IPS DF 4.7 (cell line): ENCODE results near the gene NRAP.
"Not testable (repeated sequence)": the region's sequence is repeated elsewhere in the genome, so short reads cannot be mapped to it uniquely, and the experiment has no call there.

ENCODE experiments used
- DNase-seq: peaks from one replicate; pipeline ENCODE4 v3.0.0-alpha.2; 2013; ENCODE audit warnings: low spot score; ENCODE audit errors: extremely low read depth

The NRAP gene

DNA sequence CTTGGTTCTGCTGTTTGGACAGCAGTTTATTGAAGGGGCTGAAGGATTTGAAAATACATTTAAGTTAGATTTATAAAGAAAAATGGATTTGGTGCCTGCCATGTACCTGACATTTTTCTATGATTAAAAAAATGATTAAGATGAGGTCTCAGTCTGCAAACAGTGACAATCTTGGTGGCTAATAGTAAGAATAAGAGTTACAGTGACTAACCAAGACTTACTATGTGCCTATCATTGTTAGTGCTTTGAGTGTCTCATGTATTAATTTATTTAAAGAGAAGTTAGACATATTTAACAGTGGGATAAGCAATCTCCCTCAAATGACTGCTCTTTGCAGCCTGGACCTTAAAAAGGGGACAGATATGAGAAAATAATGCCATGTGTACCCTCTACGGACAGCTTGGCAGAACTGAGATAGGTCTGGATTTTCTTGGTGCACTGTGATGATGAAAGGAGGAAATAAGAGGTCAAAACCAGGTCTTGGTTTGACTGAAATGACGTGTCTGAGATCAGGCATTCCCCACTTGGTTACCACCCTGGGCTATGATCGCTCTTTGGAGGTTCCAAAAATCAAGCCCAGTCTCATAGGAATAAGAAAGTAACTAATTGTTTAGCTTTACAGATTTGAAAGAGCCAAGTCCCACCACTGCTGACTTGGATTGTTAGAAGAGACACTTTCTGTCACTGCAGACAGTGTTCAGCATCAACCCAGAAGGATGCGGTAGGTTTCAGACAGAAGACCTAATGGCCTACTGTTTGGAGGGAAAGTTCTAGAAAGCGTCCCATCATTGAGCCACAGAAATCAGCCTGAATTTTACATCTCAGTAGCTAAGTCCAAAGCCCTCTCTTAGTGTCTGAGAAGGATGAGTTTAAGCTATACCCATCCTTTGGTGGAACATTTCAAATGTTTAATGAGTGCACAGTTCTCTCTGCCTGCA, 18.0 kb upstream of the NRAP start:
- no peak for DNase-seq

DNA sequence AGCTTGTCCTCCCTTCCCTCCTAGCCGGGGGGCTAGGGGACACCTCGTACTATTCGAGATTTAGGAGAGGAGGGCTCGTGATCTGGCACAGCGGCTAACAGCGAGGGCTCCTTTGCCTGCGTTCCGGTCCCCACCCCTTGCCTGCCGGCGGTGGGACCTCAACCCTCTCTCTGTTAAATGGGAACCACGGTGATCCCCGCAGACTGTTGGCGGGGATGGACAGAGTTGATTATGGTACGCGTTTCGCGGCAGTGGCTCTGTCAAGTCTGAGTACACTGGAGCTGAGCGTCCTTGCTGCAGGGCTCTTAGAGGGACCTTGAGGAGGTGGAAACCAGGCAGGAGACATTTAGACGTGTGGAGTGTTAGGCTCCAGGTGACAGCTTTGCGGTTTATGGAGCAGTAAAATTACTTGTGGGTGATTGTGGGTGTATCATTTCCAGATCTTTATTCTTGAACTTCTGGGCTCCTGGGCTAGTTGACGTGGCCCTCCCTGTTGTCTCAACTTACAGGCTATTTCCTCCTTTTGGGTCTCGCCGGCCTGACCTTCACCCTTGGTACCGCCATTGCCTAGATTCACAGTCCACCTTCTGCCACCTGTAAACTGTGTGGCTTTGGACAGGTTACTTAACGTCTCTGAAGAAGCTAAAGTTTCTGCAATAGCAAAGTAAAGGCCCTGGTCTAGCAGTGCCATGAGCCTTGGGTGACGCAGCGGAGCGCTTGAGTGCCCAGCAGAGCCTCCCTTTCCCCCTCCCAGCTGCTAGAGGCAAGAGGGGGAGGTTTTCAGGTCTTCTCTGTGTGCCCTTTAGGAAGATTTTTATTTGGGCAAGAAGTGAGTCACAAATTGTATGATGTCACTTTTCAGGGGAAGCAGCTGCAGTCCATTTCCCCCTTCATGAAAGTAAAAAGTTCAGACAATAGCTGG, 16.6 kb upstream of the NRAP start:
- no peak for DNase-seq

DNA sequence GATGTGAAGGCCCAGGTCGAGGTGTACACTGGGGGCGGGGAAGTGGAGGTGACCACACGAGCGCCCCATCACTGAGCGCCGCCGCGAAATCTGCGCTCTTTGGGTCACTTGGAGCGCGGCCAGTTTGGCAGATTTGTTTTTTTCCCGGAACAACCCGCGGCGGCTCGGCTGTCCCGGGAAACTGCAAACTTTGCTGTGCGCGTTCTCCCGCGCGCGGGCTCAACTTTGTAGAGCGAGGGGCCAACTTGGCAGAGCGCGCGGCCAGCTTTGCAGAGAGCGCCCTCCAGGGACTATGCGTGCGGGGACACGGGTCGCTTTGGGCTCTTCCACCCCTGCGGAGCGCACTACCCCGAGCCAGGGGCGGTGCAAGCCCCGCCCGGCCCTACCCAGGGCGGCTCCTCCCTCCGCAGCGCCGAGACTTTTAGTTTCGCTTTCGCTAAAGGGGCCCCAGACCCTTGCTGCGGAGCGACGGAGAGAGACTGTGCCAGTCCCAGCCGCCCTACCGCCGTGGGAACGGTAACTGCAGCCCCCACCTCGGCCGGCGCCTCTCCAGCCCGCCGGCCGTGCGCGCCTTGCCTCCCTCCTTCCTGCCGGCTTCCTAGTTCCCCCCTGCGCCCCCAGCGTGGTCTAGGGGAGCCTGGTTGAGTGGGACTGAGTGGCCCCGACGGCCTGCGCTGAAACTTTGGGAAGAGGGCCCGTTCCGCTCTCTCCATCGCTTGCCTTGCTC, 15.8 kb upstream of the NRAP start, which contains the start of gene CASP7:
TSS of gene CASP7 (plus strand) at position 450 of the 727 bp plus-strand sequence. CDS start 17,582 bp downstream, outside the sequence.
- no peak for DNase-seq

DNA sequence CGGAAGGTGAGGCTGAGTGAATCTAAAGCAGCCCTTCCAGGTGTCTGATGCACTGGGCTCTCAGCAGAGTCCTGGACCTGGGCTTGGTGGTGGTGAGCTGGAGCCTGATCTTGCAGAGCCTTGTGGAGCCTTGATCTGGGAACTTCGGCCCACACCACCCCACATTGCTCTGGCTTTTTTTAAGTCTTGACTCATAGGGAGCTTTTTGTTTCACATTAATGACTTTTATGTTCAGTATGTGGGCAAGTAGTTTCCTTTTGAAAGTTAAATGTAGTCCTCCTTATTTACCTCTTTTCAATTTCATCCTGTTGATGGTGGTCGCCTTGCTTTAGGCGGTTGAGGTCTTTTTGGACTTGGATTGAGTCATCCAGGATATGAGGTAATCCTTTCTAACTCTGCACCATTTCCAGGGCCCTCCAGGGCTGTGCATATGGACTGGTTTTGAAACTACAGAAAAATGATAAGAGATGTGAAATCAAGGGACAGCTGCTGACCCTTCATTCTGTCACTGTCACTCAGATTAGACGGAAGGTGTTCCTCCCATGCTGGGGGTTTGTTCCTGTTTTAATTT, 2.9 kb upstream of the NRAP start:
- no peak for DNase-seq

DNA sequence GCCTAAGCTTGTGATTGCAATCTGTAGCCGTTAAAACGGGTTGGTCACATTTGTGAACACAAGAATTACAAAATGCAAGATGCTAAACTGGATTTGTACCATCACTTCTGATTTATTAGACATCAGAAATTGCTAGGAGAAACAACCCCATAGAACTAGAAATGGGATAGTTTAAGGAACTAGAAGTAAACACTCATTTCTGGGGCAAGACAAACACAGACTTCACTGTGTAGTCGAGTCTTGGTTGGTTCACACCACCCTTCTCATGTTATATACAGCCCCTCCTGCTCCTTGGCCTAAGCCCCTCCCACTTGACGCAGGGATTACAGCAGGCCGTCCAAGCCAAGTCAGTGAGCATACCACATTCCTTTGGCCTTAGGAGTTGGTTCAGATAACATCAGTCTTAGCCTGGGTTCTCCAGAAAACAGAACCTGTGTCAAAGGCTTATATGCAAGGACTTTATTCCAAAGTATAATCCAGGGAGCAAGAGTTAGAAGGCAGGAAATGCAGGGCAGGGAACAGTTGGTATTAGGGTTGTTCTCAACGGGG, 2.0 kb upstream of the NRAP start:
- DNase-seq: no peak

DNA sequence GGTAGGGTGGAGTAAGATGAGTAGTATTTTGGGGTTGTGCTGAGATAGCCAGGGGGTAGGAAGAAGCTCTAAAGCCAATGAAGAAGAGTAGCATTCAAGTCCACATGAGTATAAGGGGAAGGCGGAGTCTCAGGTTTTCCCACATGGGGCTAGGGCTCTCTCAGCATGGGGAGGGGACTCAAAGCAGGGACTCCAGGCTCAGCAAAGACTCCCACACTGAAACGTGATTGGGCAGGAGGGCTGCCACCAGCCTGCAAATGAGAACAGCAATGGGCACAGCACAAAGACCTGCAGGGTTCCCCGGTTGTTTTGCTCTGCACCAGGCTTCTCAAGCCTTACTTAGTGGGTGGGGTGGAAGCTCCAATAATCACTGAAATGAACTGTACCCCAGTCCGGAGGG, 1.5 kb upstream of the NRAP start:
- DNase-seq: no peak

DNA sequence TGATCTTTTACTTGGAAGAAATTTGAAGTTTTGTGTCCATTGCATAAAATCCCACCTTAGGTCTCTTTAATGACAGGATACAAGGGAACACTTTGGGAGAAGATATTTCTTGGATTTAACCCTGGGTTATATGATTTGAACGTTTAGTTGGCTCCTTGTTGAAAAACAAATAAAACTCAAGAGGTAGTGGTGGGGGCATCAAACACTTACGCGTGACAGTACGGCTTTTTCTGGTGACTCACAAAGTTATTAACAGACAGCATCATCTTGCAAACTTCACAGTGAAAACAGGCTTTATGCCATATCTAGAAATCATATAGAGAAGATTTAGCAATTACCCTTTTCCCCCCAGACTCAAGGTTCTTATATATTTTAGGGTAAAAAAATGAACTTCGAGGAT, 699 bp downstream of the NRAP start:
- no peak for DNase-seq

DNA sequence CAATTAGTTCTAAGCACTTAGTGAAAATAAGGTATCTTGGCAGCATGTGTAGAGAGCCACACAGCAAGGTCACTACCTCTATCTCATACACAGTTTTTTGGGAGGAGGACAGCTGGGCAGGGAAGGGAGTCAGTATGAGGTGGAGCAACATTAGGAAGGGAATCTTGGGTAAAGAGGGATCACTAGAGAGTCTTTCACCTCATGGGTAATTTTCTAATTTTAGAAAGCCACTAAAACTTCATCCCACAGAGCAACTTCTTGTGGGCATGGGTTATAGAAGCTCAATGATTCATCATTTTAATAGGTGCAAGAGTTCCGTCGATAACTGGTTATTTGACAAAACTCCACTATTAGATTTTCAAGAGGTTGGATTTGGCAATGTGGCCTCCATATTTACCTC, 2.5 kb downstream of the NRAP start:
- no peak for DNase-seq

DNA sequence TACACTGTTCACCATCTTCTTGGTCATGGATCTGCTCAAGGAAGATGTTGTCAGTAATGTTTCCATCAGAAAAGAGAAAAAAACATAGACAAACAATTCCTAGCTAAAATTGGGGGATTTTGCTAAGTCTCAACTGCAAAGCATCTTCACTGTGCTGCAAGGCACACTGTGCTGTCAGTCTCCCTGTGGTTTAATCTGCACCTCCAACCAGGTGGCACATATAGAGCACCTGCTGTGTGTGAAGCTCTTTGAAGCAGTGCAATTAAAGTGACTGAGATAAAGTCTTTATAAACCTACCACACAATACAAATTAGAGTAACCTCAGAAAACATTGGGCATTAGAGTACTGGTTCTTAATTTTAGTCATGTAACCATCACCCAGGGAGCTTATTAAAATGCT, 6.3 kb downstream of the NRAP start:
- no peak for DNase-seq

DNA sequence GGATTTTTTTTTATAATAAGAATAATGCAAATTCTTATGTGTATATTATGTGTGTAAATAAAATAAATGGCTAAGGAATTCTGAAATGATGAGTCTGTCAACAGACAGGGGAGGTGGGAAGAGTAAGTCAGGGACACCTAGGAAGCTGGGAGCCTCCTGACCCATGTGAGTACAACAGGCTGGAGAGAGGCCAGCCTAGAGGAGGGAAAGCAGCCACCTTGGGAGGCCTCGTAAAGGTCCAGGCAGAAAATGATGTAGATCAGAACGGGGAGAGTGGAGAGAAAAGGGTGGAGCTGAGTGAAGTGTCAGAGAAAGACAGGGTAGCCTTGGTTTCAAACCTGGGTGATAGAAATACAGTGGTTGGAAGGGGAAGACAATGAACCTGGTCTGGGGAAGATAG, 6.9 kb downstream of the NRAP start:
- no peak for DNase-seq

DNA sequence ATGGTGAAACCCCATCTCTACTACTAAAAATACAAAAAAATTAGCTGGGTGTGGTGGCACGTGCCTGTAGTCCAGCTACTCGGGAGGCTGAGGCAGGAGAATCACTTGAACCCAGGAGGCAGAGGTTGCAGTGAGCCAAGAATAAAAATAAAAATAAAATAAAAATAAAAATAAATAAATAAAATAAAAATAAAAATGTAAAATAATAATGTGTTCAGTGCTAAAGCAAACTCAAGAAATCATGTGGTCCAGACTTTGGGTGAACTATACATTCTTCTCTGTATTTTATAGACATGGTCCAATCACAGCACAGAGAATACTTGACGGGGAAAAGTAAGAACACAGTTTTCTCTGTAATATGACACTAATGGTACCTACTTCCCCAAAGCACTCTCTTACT, 11.4 kb downstream of the NRAP start:
- DNase-seq: not testable (repeated sequence)

DNA sequence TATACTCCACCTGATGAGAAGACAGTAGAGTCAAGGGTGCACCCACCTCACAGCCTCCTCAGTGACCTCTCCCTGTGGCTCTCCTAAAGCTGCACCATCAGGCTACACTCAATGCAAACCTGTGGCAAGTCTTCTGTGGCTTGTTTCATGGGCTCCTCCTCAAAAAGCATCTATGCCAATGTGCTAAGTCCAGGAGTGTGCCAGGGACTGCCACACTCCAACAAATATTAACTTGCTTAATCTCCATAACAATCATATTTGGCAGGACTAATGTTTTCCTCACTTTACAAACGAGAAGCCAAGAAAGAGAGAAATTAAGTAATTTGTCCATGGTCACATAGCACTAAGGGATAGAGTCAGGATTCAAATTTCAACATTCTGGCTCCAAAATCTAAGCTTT, 11.9 kb downstream of the NRAP start:
- no peak for DNase-seq

DNA sequence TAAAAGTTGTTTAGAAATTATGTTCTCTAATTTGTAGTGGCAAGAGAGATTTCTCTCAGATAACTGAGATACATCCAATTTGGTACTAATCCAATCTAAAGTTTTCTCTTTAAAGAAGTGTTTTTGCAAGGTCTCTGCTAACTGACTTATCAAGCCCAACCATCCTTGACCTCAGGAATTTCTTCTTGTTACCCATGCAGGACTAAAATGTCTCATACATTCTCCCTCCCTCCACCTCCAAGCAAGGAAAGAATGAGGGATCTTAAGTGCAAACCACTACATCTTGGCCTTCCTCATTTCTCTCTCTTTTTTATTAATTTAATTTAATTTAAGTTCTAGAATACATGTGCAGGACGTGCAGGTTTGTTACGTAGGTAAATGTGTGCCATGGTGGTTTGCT, 12.8 kb downstream of the NRAP start:
- DNase-seq: no peak

DNA sequence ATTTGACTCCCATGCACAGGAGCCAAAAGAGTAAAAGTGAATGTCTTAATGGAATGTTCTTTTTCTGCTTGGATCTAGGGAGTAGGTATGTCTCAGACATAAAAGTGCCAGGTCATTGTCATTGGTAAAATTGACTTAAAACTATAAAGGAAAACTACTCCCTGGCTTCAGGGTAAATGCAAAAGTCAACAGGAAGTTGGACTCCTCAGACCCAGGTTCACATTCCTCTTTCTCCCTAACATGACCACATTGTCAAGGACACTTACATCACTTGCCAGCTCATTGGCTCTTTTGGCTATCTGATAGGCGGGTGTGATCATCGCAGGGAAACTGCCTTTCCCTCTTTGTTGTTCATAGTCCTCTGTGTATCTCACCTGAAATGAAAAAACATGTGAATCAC, 13.7 kb downstream of the NRAP start:
- no peak for DNase-seq

DNA sequence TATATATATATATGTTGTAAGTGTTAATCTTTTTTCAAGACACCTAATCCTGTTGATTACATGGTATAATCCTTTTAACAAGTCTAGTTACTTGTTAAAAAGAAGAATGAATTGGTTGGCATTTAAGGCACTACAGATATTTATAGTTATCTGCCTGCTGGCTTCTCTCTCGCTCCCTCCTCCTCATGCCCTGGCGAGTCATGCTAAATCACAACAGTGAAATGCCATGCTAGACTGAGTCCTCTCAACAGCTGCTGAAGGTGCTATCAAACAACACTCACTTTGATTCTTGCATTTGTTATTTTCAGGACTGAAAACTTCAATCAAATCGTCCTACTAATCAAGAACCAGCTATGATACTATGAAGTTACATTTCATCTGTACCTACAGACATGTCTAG, 15.4 kb downstream of the NRAP start:
- DNase-seq: no peak

DNA sequence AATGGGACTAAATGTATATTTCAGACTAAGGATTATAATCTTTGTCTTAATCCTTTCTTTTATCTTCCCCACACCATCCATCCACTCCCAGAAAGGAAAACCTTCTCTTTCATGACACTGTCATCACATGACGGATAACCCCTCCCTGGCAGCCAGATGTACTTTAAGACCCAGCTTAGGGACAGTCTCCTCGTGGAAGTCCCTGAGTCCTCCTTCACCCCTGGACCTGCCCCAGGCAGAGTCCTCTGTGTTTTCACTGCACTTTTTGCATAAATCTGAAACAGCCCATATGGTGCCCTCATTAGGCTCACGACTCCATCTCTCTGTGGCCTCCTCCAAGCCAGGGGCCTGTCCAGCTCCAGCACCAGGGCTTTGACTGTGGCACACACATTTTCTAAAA, 16.0 kb downstream of the NRAP start:
- no peak for DNase-seq

DNA sequence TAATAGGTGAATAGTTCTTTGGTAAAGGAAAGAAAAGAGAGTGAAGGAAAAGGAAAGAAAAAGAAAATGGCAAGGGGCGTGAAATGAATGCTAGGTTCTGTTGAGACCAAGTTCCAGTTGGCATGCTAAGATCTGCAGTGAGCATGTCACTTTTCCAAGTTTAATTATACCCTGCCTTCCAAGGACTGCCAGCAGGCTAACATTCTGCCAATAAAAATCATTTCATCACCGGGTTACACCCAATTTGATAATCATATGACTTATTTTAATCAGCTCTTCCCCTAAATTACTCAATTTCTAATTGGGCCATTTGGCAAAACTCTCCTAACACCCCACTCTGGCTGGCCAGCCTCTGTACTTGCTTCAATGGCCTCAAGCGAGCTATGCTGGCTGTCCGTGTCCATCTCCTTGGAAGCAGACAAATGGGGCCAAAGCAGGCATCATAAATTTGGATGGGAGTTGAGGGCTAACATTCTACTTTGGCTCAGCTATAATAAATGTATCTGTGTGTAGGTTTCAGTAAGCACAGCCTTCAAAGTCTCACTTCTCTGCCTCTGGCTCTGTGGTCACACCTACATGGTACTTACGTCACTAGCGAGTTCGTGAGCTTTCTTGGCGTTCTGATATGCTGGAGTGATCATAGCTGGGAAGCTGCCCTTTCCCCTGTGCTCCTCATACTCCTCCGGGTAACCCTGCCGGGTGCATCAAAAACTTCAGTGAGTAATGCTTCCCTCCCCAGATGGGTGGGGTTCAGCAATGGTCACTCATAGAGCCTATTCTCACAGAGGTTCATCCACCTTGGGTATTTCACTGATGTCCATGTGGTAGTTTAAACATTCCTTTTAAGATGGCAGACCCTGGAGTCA, 17.3 kb downstream of the NRAP start:
- DNase-seq: no peak

DNA sequence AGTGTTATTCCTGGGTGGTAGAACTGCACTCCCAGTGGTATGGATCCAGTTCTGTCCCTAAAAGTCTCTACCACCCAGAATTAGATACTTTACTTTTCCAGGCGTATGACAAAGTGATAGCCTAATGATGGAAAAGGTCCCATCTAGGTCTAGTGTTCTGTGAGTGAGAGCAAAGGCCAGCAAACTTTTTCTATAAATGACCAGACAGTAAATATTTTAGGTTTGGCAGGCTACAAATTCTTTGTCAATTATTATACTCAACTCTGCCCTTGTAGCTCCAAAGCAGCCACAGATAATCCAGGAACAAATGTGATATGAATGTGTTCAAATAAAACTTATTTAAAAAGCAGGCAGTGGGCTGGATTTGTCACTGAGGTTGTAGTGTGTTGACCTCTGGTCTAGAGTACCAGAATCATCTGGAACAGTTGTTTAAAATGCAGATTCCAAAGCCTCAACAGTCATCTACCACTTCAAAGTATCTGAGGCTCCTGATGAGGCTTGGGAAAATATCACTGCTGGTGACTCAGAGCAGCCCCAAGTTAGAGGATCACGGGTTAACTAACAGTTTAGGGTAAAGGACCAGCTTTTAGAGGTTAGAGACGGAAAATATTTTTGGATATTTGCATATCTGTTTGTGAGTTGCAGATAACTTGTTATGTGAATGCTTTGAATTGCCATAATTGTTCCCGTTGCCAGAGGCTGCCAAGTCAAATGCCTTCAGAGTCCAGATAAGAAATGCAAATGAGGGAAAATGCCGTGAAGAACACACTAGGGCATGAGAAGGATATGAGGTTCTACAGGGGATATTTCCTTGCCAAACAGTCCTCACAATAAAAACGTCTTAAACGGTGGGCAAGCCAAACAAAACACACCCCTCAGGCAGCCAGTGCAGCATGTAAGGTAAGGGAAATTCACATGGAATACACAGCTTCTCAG, 19.4 kb downstream of the NRAP start:
- no peak for DNase-seq

DNA sequence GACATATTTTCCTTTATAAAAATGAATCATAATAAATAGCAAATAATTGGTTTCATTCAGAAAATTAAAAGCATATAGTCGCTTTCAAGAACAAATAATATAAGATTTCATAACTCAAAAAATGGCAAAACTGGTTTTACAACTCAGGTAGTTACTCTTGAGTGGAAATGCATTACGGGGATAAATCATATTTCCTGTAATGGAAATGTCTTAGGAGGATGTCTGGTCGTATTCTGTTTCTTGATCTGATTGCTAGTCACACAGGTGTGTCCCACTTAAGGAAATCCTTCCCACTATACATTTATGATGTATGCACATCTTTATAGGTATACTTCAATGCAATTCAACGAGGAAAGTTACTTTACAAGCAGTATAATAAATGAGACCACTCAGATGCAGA, 20.7 kb downstream of the NRAP start:
- no peak for DNase-seq
